Measurements from ENCODE around the gene LPP. TPM values are rescaled to one million over a fixed set of nuclear protein-coding genes. Genes with fewer than 3 reads are reported as not detected.

The LPP gene
- total RNA-seq, 1 experiment from 2014 or later, result 22.1 TPM

Small RNA genes lying within 50 kb of the gene (small RNA-seq; reads per million reads assigned to genes)
- 51.5 to 749 reads per million in 2 experiments for gene MIR28
